DOHH2 (cell line): ENCODE data around the gene TNFAIP3.

Experiments used
- H3F3A ChIP-seq: fragments of 200-600 bp; sonication (generic), shearing (Covaris generic); 2 replicates; pipeline ENCODE4 v1.6.0; 2016; ENCODE audit warnings: antibody characterized with exemption, mild to moderate bottlenecking; ENCODE audit not compliant: control insufficient read depth, insufficient read depth
- H3K27ac ChIP-seq: fragments of 200-600 bp; sonication (generic); 2 replicates; pipeline ENCODE4 v1.5.1; 2014; ENCODE audit warnings: low read depth, mild to moderate bottlenecking, low read length, moderate library complexity
- H3K27me3 ChIP-seq: fragments of 200-600 bp; sonication (generic); 2 replicates; pipeline ENCODE4 v1.6.1; 2014; ENCODE audit warnings: mild to moderate bottlenecking, low read length, mixed read lengths; ENCODE audit not compliant: control insufficient read depth
- H3K36me3 ChIP-seq: fragments of 200-600 bp; sonication (generic); 2 replicates; pipeline ENCODE4 v1.6.1; 2014; ENCODE audit warnings: mild to moderate bottlenecking, low read length, moderate library complexity, mixed read lengths; ENCODE audit not compliant: control insufficient read depth
- H3K4me1 ChIP-seq: fragments of 200-600 bp; sonication (generic); 2 replicates; pipeline ENCODE4 v1.6.1; 2014; ENCODE audit warnings: mild to moderate bottlenecking, low read length, mixed read lengths; ENCODE audit not compliant: control insufficient read depth
- H3K4me2 ChIP-seq: fragments of 200-600 bp; sonication (generic); 2 replicates; pipeline ENCODE4 v1.6.0; 2014; ENCODE audit warnings: mild to moderate bottlenecking, low read length, moderate library complexity
- H3K4me3 ChIP-seq: fragments of 200-600 bp; sonication (generic); 2 replicates; pipeline ENCODE4 v1.5.1; 2014; ENCODE audit warnings: mild to moderate bottlenecking, low read length, mixed read lengths
- H3K79me2 ChIP-seq: fragments of 200-600 bp; sonication (generic); 2 replicates; pipeline ENCODE4 v1.6.1; 2014; ENCODE audit warnings: mild to moderate bottlenecking, low read length, mixed read lengths; ENCODE audit not compliant: control insufficient read depth
- H3K9me2 ChIP-seq: fragments of 200-600 bp; sonication (generic); replicated peaks from 2 replicates; pipeline ENCODE4 v1.6.1; 2014; ENCODE audit warnings: mild to moderate bottlenecking, low read length, mixed read lengths; ENCODE audit not compliant: control insufficient read depth
- H3K9me3 ChIP-seq: fragments of 200-600 bp; sonication (generic); 2 replicates; pipeline ENCODE4 v1.6.1; 2014; ENCODE audit warnings: antibody characterized with exemption, low read length, mixed read lengths; ENCODE audit not compliant: control insufficient read depth, insufficient read depth
- H4K20me1 ChIP-seq: fragments of 200-600 bp; sonication (generic); 2 replicates; pipeline ENCODE4 v1.6.0; 2014; ENCODE audit warnings: low read depth, mild to moderate bottlenecking, antibody characterized with exemption, low read length, moderate library complexity; ENCODE audit not compliant: control insufficient read depth, insufficient read depth
- EZH2phosphoT487 ChIP-seq: fragments of 200-600 bp; sonication (generic); IDR thresholded peaks from 2 replicates; pipeline ENCODE4 v1.6.1; 2017; ENCODE audit warnings: borderline replicate concordance, mild to moderate bottlenecking, antibody characterized with exemption, low read length, moderate library complexity, mixed read lengths
- TF ChIP-seq, protein P1 (sequence below): fragments of 200-600 bp; sonication (generic); IDR thresholded peaks from one replicate; pipeline ENCODE4 v1.5.1; 2014; ENCODE audit warnings: antibody characterized with exemption, mild to moderate bottlenecking, low read depth, low read length; ENCODE audit not compliant: poor library complexity, severe bottlenecking

The TNFAIP3 gene

DNA sequence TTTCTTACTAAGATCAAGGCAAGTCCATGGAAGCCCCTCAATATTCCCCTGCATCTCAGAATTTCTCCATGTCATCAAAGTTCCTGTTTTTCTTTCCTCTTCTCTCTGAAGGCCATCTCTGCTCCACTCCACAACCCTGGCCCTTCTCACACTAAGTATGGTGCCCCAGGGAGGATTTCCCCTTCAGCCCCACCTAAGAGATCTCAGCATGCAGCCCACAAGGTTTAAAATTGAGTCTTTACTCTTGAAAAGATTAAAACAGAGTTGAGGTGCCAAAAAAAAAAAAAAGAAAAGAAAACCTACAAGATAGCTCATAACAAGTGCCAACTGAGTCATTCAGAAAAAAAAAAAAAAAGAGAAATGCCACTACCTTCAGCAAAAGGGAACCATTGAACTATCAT lies 36.5 kb upstream of the TNFAIP3 start:
- H3K9me2 ChIP-seq = no peaks in the 10 kb centered on the region
- no peak overlapping the region for H3K4me2 ChIP-seq
- H3K36me3 ChIP-seq = no peaks in the 10 kb centered on the region
- H3K9me3 ChIP-seq = no peaks in the 10 kb centered on the region
- peaks cover 1% of the 10 kb centered on the region; the same call in 1 of the 2 replicates for H3K4me1 ChIP-seq
- H3K27ac ChIP-seq = no peak overlapping the region
- no peaks in the 10 kb centered on the region for H4K20me1 ChIP-seq
- TF ChIP-seq, protein P1, sequence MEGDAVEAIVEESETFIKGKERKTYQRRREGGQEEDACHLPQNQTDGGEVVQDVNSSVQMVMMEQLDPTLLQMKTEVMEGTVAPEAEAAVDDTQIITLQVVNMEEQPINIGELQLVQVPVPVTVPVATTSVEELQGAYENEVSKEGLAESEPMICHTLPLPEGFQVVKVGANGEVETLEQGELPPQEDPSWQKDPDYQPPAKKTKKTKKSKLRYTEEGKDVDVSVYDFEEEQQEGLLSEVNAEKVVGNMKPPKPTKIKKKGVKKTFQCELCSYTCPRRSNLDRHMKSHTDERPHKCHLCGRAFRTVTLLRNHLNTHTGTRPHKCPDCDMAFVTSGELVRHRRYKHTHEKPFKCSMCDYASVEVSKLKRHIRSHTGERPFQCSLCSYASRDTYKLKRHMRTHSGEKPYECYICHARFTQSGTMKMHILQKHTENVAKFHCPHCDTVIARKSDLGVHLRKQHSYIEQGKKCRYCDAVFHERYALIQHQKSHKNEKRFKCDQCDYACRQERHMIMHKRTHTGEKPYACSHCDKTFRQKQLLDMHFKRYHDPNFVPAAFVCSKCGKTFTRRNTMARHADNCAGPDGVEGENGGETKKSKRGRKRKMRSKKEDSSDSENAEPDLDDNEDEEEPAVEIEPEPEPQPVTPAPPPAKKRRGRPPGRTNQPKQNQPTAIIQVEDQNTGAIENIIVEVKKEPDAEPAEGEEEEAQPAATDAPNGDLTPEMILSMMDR = no peak
- no peak for TF ChIP-seq EZH2phosphoT487
- no peak overlapping the region for H3K4me3 ChIP-seq
- H3K27me3 ChIP-seq = no peaks in the 10 kb centered on the region
- H3K79me2 ChIP-seq = no peaks in the 10 kb centered on the region
- H3F3A ChIP-seq = no peaks in the 10 kb centered on the region

DNA sequence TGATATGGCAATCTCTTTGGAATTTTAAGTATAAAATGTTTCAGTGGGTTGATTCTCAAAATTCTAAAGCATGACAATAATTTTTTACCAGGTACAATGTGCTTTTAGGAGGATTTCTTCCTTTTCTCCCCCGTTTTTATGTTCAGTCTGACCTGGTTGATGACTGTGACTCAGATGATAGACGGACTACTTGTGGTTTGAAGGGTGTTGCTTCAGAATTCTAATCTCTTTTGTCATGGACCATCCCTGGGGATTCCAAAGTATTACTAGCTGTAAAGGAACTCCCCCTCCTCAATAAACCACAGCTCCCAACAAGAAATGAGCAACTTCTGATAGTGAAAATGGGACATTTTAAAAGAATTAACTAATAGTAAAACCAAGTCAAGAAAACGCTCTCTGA lies 34.9 kb upstream of the TNFAIP3 start:
- H3K4me1 ChIP-seq = peaks cover 3% of the 10 kb centered on the region; the same call in 1 of the 2 replicates
- no peaks in the 10 kb centered on the region for H3K9me2 ChIP-seq
- no peak overlapping the region for H3K4me2 ChIP-seq
- H3K27me3 ChIP-seq = no peaks in the 10 kb centered on the region
- no peak overlapping the region for H3K4me3 ChIP-seq
- H3K79me2 ChIP-seq = no peaks in the 10 kb centered on the region
- no peaks in the 10 kb centered on the region for H4K20me1 ChIP-seq
- no peaks in the 10 kb centered on the region for H3K36me3 ChIP-seq
- no peaks in the 10 kb centered on the region for H3K9me3 ChIP-seq
- TF ChIP-seq, protein P1 = no peak
- no peak for TF ChIP-seq EZH2phosphoT487
- H3K27ac ChIP-seq = no peak overlapping the region
- no peaks in the 10 kb centered on the region for H3F3A ChIP-seq

DNA sequence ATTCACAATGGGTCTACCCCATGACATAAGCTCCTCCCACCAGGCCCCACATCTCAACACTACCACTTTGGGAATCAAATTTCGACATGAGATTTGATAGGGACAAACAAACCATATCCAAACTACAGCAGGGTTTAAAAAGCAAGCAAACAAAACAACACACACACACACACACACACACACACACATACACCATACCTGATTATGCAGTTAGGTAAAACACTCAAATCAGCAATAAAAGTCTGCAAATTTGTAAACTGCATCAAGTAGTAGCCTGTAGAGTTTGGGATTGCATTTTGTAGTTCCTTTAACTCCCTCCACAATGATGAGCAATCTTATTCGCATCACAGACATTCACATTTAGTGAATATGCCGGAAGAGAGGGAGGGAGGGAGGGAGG lies 32.6 kb upstream of the TNFAIP3 start:
- Histone ChIP-seq H3K9me2 (no peaks in the 10 kb centered on the region), H3K27me3 (no peaks in the 10 kb centered on the region), H3K79me2 (no peaks in the 10 kb centered on the region), H4K20me1 (no peaks in the 10 kb centered on the region), H3K4me1 (peaks cover 3% of the 10 kb centered on the region; the same call in 1 of the 2 replicates), H3K36me3 (no peaks in the 10 kb centered on the region), H3K9me3 (no peaks in the 10 kb centered on the region), H3K27ac (no peak overlapping the region), H3F3A (no peaks in the 10 kb centered on the region), H3K4me3 (no peak overlapping the region), H3K4me2 (no peak overlapping the region)
- TF ChIP-seq, protein P1 = no peak
- no peak for TF ChIP-seq EZH2phosphoT487
